ENCODE results near the gene SCGB1C1. TPM values are rescaled to one million over a fixed set of nuclear protein-coding genes. Genes with fewer than 3 reads are reported as not detected.

Gene SCGB1C1
- total and polyA plus RNA-seq, 10 of the 15 experiments (the other 5 are each of a cell fraction or from before 2014, with no cell fraction given) = not detected

GRCh38 chr11:241634-242033 is 48.8 kb downstream of the SCGB1C1 start (continued):
- TF ChIP-seq RAD21 (IDR thresholded peaks at IDR 0.05; ENCODE audit: insufficient read depth, low read depth, low read length) = no peak
- TF ChIP-seq, protein P1, sequence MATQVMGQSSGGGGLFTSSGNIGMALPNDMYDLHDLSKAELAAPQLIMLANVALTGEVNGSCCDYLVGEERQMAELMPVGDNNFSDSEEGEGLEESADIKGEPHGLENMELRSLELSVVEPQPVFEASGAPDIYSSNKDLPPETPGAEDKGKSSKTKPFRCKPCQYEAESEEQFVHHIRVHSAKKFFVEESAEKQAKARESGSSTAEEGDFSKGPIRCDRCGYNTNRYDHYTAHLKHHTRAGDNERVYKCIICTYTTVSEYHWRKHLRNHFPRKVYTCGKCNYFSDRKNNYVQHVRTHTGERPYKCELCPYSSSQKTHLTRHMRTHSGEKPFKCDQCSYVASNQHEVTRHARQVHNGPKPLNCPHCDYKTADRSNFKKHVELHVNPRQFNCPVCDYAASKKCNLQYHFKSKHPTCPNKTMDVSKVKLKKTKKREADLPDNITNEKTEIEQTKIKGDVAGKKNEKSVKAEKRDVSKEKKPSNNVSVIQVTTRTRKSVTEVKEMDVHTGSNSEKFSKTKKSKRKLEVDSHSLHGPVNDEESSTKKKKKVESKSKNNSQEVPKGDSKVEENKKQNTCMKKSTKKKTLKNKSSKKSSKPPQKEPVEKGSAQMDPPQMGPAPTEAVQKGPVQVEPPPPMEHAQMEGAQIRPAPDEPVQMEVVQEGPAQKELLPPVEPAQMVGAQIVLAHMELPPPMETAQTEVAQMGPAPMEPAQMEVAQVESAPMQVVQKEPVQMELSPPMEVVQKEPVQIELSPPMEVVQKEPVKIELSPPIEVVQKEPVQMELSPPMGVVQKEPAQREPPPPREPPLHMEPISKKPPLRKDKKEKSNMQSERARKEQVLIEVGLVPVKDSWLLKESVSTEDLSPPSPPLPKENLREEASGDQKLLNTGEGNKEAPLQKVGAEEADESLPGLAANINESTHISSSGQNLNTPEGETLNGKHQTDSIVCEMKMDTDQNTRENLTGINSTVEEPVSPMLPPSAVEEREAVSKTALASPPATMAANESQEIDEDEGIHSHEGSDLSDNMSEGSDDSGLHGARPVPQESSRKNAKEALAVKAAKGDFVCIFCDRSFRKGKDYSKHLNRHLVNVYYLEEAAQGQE (IDR thresholded peaks at IDR 0.05; ENCODE audit: low read depth, low read length) = no peak
- TF ChIP-seq POU2F2 (IDR thresholded peaks at IDR 0.05; ENCODE audit: borderline replicate concordance, low read depth, low read length) = no peak
- TF ChIP-seq, protein P2, sequence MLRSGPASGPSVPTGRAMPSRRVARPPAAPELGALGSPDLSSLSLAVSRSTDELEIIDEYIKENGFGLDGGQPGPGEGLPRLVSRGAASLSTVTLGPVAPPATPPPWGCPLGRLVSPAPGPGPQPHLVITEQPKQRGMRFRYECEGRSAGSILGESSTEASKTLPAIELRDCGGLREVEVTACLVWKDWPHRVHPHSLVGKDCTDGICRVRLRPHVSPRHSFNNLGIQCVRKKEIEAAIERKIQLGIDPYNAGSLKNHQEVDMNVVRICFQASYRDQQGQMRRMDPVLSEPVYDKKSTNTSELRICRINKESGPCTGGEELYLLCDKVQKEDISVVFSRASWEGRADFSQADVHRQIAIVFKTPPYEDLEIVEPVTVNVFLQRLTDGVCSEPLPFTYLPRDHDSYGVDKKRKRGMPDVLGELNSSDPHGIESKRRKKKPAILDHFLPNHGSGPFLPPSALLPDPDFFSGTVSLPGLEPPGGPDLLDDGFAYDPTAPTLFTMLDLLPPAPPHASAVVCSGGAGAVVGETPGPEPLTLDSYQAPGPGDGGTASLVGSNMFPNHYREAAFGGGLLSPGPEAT (IDR thresholded peaks at IDR 0.05; ENCODE audit: low read depth) = no peak
- no peak for TF ChIP-seq IRF4 (IDR thresholded peaks at IDR 0.05; ENCODE audit: low read depth, low read length)
- TF ChIP-seq MEF2A (IDR thresholded peaks at IDR 0.05; ENCODE audit: insufficient read depth, low read depth, low read length) = no peak
- no peak for TF ChIP-seq DPF2 (IDR thresholded peaks at IDR 0.05)
- TF ChIP-seq TARDBP (IDR thresholded peaks at IDR 0.05; ENCODE audit: borderline replicate concordance) = no peak
- no peak for TF ChIP-seq MEF2B (IDR thresholded peaks at IDR 0.05; ENCODE audit: partially characterized antibody, poor library complexity, severe bottlenecking)
- TF ChIP-seq, protein P3, sequence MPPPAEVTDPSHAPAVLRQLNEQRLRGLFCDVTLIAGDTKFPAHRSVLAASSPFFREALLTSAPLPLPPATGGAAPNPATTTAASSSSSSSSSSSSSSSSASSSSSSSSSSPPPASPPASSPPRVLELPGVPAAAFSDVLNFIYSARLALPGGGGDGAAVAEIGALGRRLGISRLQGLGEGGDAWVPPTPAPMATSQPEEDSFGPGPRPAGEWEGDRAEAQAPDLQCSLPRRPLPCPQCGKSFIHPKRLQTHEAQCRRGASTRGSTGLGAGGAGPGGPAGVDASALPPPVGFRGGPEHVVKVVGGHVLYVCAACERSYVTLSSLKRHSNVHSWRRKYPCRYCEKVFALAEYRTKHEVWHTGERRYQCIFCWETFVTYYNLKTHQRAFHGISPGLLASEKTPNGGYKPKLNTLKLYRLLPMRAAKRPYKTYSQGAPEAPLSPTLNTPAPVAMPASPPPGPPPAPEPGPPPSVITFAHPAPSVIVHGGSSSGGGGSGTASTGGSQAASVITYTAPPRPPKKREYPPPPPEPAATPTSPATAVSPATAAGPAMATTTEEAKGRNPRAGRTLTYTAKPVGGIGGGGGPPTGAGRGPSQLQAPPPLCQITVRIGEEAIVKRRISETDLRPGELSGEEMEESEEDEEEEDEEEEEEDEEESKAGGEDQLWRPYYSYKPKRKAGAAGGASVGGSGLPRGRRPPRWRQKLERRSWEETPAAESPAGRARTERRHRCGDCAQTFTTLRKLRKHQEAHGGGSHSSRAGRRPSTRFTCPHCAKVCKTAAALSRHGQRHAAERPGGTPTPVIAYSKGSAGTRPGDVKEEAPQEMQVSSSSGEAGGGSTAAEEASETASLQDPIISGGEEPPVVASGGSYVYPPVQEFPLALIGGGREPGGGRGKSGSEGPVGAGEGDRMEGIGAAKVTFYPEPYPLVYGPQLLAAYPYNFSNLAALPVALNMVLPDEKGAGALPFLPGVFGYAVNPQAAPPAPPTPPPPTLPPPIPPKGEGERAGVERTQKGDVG (CRISPR knock-in tag; IDR thresholded peaks at IDR 0.05) = no peak

Small RNAs within 50 kb of the gene (small RNA-seq; reads per million reads assigned to genes)
- gene RNU6-447P = not detected

Other genes with a start within 250 kb of the SCGB1C1 start
Only the 7 nearest of the 14 such genes appear.
- 15.6 and 17.8 TPM in 2 replicates for gene BET1L, start 14.3 kb downstream of the SCGB1C1 start, total RNA-seq (2014; rRNA removed)
- 13.7 and 14.0 TPM in 2 replicates for gene BET1L, start 14.3 kb downstream of the SCGB1C1 start, total RNA-seq (2014; rRNA removed; fragmentation: Illumina TruSeq; extraction: Trizol)
- gene BET1L, start 14.3 kb downstream of the SCGB1C1 start, total RNA-seq (2021) = 40.5 and 48.9 TPM in 2 replicates
- 24.6 and 44.2 TPM in 2 replicates for gene BET1L, start 14.3 kb downstream of the SCGB1C1 start, polyA plus RNA-seq (2011; rRNA removed)
- 28.3 and 40.8 TPM in 2 replicates for gene BET1L, start 14.3 kb downstream of the SCGB1C1 start, polyA plus RNA-seq (2014; fragmentation: Illumina TruSeq; extraction: Trizol)
- gene BET1L, start 14.3 kb downstream of the SCGB1C1 start, polyA plus RNA-seq (2014; fragmentation: Nextera tagmentation; extraction: Ambion mirVana) = 10 to 100 TPM in 1 of 2 experiments, 1 to 10 TPM in 1; 6.7 to 12.4 TPM
- 38.7 and 43.0 TPM in 2 replicates for gene BET1L, start 14.3 kb downstream of the SCGB1C1 start, polyA plus RNA-seq (2014; rRNA removed)
- gene BET1L, start 14.3 kb downstream of the SCGB1C1 start, polyA plus RNA-seq (2016; fragmentation: Nextera tagmentation; extraction: Ambion mirVana) = 10 to 100 TPM; 46.9 to 55.4 TPM
- gene RIC8A, start 14.6 kb downstream of the SCGB1C1 start, total RNA-seq (2014; rRNA removed) = 157 and 167 TPM in 2 replicates
- gene RIC8A, start 14.6 kb downstream of the SCGB1C1 start, total RNA-seq (2014; rRNA removed; fragmentation: Illumina TruSeq; extraction: Trizol) = 81.2 and 82.9 TPM in 2 replicates
- gene RIC8A, start 14.6 kb downstream of the SCGB1C1 start, total RNA-seq (2021) = 97.8 and 107 TPM in 2 replicates
- gene RIC8A, start 14.6 kb downstream of the SCGB1C1 start, polyA plus RNA-seq (2011; rRNA removed) = 46.4 and 93.7 TPM in 2 replicates
- 38.1 and 77.6 TPM in 2 replicates for gene RIC8A, start 14.6 kb downstream of the SCGB1C1 start, polyA plus RNA-seq (2014; fragmentation: Illumina TruSeq; extraction: Trizol)
- gene RIC8A, start 14.6 kb downstream of the SCGB1C1 start, polyA plus RNA-seq (2014; fragmentation: Nextera tagmentation; extraction: Ambion mirVana) = 10 to 100 TPM; 10.4 to 12.4 TPM
- gene RIC8A, start 14.6 kb downstream of the SCGB1C1 start, polyA plus RNA-seq (2014; rRNA removed) = 106 and 109 TPM in 2 replicates
- 10 to 100 TPM; 68.6 to 79.9 TPM for gene RIC8A, start 14.6 kb downstream of the SCGB1C1 start, polyA plus RNA-seq (2016; fragmentation: Nextera tagmentation; extraction: Ambion mirVana)
- gene SIRT3, start 43.3 kb downstream of the SCGB1C1 start, total RNA-seq (2014; rRNA removed) = 12.4 and 13.3 TPM in 2 replicates
- gene SIRT3, start 43.3 kb downstream of the SCGB1C1 start, total RNA-seq (2014; rRNA removed; fragmentation: Illumina TruSeq; extraction: Trizol) = 7.1 and 8.5 TPM in 2 replicates
- gene SIRT3, start 43.3 kb downstream of the SCGB1C1 start, total RNA-seq (2021) = 12.9 and 15.1 TPM in 2 replicates
- gene SIRT3, start 43.3 kb downstream of the SCGB1C1 start, polyA plus RNA-seq (2011; rRNA removed) = 15.8 and 18.8 TPM in 2 replicates
- gene SIRT3, start 43.3 kb downstream of the SCGB1C1 start, polyA plus RNA-seq (2014; fragmentation: Illumina TruSeq; extraction: Trizol) = 11.8 and 19.4 TPM in 2 replicates
- 1 to 10 TPM in 1 of 2 experiments, under 1 TPM in 1; 0.90 to 2.8 TPM for gene SIRT3, start 43.3 kb downstream of the SCGB1C1 start, polyA plus RNA-seq (2014; fragmentation: Nextera tagmentation; extraction: Ambion mirVana)
- 22.6 and 23.2 TPM in 2 replicates for gene SIRT3, start 43.3 kb downstream of the SCGB1C1 start, polyA plus RNA-seq (2014; rRNA removed)
- gene SIRT3, start 43.3 kb downstream of the SCGB1C1 start, polyA plus RNA-seq (2016; fragmentation: Nextera tagmentation; extraction: Ambion mirVana) = 10 to 100 TPM; 11.4 to 12.9 TPM
- gene PSMD13, start 43.9 kb downstream of the SCGB1C1 start, total RNA-seq (2014; rRNA removed) = 173 and 184 TPM in 2 replicates
- 131 and 141 TPM in 2 replicates for gene PSMD13, start 43.9 kb downstream of the SCGB1C1 start, total RNA-seq (2014; rRNA removed; fragmentation: Illumina TruSeq; extraction: Trizol)
- 160 and 163 TPM in 2 replicates for gene PSMD13, start 43.9 kb downstream of the SCGB1C1 start, total RNA-seq (2021)
- 159 and 169 TPM in 2 replicates for gene PSMD13, start 43.9 kb downstream of the SCGB1C1 start, polyA plus RNA-seq (2011; rRNA removed)
- 164 and 170 TPM in 2 replicates for gene PSMD13, start 43.9 kb downstream of the SCGB1C1 start, polyA plus RNA-seq (2014; fragmentation: Illumina TruSeq; extraction: Trizol)
- 100 to 1,000 TPM; 198 to 221 TPM for gene PSMD13, start 43.9 kb downstream of the SCGB1C1 start, polyA plus RNA-seq (2014; fragmentation: Nextera tagmentation; extraction: Ambion mirVana)
- gene PSMD13, start 43.9 kb downstream of the SCGB1C1 start, polyA plus RNA-seq (2014; rRNA removed) = 169 and 193 TPM in 2 replicates
- gene PSMD13, start 43.9 kb downstream of the SCGB1C1 start, polyA plus RNA-seq (2016; fragmentation: Nextera tagmentation; extraction: Ambion mirVana) = 100 to 1,000 TPM; 277 to 303 TPM
- gene NLRP6, start 85.3 kb downstream of the SCGB1C1 start, total RNA-seq (2014; rRNA removed) = 0.11 TPM in 1 of 2 replicates, not detected in the other
- gene NLRP6, start 85.3 kb downstream of the SCGB1C1 start, total RNA-seq (2014; rRNA removed; fragmentation: Illumina TruSeq; extraction: Trizol) = not detected in 2 replicates
- 0.11 TPM in 1 of 2 replicates, not detected in the other for gene NLRP6, start 85.3 kb downstream of the SCGB1C1 start, total RNA-seq (2021)
- 0.03 TPM in 1 of 2 replicates, not detected in the other for gene NLRP6, start 85.3 kb downstream of the SCGB1C1 start, polyA plus RNA-seq (2011; rRNA removed)
- not detected in 2 replicates for gene NLRP6, start 85.3 kb downstream of the SCGB1C1 start, polyA plus RNA-seq (2014; fragmentation: Illumina TruSeq; extraction: Trizol)
- not detected for gene NLRP6, start 85.3 kb downstream of the SCGB1C1 start, polyA plus RNA-seq (2014; fragmentation: Nextera tagmentation; extraction: Ambion mirVana)
- gene NLRP6, start 85.3 kb downstream of the SCGB1C1 start, polyA plus RNA-seq (2014; rRNA removed) = not detected in 2 replicates
- not detected for gene NLRP6, start 85.3 kb downstream of the SCGB1C1 start, polyA plus RNA-seq (2016; fragmentation: Nextera tagmentation; extraction: Ambion mirVana)
- 3.5 and 3.9 TPM in 2 replicates for gene PGGHG, start 96.0 kb downstream of the SCGB1C1 start, total RNA-seq (2014; rRNA removed)
- 1.3 and 1.9 TPM in 2 replicates for gene PGGHG, start 96.0 kb downstream of the SCGB1C1 start, total RNA-seq (2014; rRNA removed; fragmentation: Illumina TruSeq; extraction: Trizol)
- 7.3 and 8.2 TPM in 2 replicates for gene PGGHG, start 96.0 kb downstream of the SCGB1C1 start, total RNA-seq (2021)
- 1.7 and 2.9 TPM in 2 replicates for gene PGGHG, start 96.0 kb downstream of the SCGB1C1 start, polyA plus RNA-seq (2011; rRNA removed)
- gene PGGHG, start 96.0 kb downstream of the SCGB1C1 start, polyA plus RNA-seq (2014; fragmentation: Illumina TruSeq; extraction: Trizol) = 0.17 and 1.5 TPM in 2 replicates
- gene PGGHG, start 96.0 kb downstream of the SCGB1C1 start, polyA plus RNA-seq (2014; fragmentation: Nextera tagmentation; extraction: Ambion mirVana) = under 1 TPM; 0.10 to 0.27 TPM
- 7.9 and 8.3 TPM in 2 replicates for gene PGGHG, start 96.0 kb downstream of the SCGB1C1 start, polyA plus RNA-seq (2014; rRNA removed)
- gene PGGHG, start 96.0 kb downstream of the SCGB1C1 start, polyA plus RNA-seq (2016; fragmentation: Nextera tagmentation; extraction: Ambion mirVana) = 1 to 10 TPM; 1.0 to 1.7 TPM
- gene IFITM5, start 106.4 kb downstream of the SCGB1C1 start, total RNA-seq (2014; rRNA removed) = not detected in 2 replicates
- not detected in 2 replicates for gene IFITM5, start 106.4 kb downstream of the SCGB1C1 start, total RNA-seq (2014; rRNA removed; fragmentation: Illumina TruSeq; extraction: Trizol)
- not detected in 2 replicates for gene IFITM5, start 106.4 kb downstream of the SCGB1C1 start, total RNA-seq (2021)
- gene IFITM5, start 106.4 kb downstream of the SCGB1C1 start, polyA plus RNA-seq (2011; rRNA removed) = not detected in 2 replicates
- not detected in 2 replicates for gene IFITM5, start 106.4 kb downstream of the SCGB1C1 start, polyA plus RNA-seq (2014; fragmentation: Illumina TruSeq; extraction: Trizol)
- gene IFITM5, start 106.4 kb downstream of the SCGB1C1 start, polyA plus RNA-seq (2014; fragmentation: Nextera tagmentation; extraction: Ambion mirVana) = not detected
- gene IFITM5, start 106.4 kb downstream of the SCGB1C1 start, polyA plus RNA-seq (2014; rRNA removed) = not detected in 2 replicates
- gene IFITM5, start 106.4 kb downstream of the SCGB1C1 start, polyA plus RNA-seq (2016; fragmentation: Nextera tagmentation; extraction: Ambion mirVana) = not detected